WI38 (cell line): ENCODE measurements around the gene ASIC1.

Experiments used
- H3K4me3 ChIP-seq: 2 replicates; pipeline ENCODE4 v1.5.1; 2011; ENCODE audit warnings: low read depth, mild to moderate bottlenecking, control low read depth, low read length
- TF ChIP-seq, protein P1 (sequence below): IDR thresholded peaks from 2 replicates; pipeline ENCODE4 v1.5.1; 2012; ENCODE audit warnings: low read depth, mild to moderate bottlenecking, control low read depth, low read length

The ASIC1 gene

GRCh38 chr12:50120521-50120920, 63.1 kb downstream of the ASIC1 start:
- H3K4me3 ChIP-seq: no peak overlapping the region
- TF ChIP-seq, protein P1, sequence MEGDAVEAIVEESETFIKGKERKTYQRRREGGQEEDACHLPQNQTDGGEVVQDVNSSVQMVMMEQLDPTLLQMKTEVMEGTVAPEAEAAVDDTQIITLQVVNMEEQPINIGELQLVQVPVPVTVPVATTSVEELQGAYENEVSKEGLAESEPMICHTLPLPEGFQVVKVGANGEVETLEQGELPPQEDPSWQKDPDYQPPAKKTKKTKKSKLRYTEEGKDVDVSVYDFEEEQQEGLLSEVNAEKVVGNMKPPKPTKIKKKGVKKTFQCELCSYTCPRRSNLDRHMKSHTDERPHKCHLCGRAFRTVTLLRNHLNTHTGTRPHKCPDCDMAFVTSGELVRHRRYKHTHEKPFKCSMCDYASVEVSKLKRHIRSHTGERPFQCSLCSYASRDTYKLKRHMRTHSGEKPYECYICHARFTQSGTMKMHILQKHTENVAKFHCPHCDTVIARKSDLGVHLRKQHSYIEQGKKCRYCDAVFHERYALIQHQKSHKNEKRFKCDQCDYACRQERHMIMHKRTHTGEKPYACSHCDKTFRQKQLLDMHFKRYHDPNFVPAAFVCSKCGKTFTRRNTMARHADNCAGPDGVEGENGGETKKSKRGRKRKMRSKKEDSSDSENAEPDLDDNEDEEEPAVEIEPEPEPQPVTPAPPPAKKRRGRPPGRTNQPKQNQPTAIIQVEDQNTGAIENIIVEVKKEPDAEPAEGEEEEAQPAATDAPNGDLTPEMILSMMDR: no peak

DNA sequence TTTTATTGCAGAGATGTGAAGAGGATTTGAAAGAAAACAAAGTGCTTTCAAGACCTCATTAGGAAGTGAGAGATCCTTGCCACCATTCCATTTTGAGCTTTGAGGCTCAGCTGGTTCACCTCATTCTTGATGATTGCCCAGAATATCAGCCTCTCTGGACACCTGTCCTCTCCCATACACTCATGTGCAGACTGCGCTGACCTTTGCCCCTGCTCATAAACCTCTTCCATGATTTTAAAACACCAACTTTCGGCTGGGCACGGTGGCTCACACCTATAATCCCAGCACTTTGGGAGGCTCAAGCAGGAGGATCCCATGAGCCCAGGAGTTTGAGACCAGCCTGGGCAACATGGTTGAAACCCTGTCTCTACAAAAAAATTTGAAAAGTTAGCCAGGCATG, 63.6 kb downstream of the ASIC1 start:
- no peak overlapping the region for H3K4me3 ChIP-seq
- TF ChIP-seq, protein P1: no peak

- no peak overlapping the region for H3K4me3 ChIP-seq
- TF ChIP-seq, protein P1: no peak
Observed at GRCh38 chr12:50121641-50122040, 64.2 kb downstream of the ASIC1 start.

DNA sequence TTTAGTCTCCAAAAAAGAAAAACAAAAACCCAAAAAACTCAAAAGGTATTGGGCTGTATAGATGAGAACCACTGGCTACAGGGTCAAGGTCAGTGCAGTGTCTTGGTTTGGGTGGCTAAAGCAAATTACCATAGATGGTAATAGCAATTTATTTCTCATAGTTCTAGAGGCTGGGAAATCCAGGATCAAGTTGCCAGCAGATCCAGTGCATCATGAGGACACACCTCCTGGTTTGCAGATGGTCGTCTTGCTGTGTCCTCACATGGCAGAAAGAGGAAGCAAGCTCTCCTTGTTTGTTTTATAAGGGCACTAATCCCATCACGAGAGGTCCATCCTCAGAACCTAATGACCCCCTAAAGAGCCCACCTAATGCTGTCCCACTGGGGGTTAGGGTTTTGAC, 65.8 kb downstream of the ASIC1 start:
- no peak overlapping the region for H3K4me3 ChIP-seq
- TF ChIP-seq, protein P1: no peak

DNA sequence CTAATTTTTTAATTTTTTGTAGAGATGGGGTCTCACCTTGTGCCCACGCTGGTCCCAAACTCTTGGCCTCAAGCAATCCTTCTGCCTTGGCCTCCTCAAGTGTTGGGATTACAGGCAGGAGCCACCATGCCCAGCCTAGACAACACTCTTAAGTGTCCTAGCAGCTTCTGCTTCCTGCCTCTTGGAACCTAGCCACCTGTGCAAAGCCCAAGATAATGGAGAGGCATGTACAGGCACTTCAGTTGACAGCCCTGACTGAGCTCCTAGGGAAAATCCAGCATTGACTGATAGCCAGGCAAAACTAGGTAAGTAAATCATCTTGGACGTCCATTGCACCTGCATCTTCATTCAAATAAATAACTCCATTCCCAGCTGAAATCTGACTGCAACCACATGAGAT, 70.2 kb downstream of the ASIC1 start:
- TF ChIP-seq, protein P1: no peak
- H3K4me3 ChIP-seq: no peak overlapping the region

- H3K4me3 ChIP-seq: no peak overlapping the region
- TF ChIP-seq, protein P1: no peak
Observed at GRCh38 chr12:50129290-50129689, 71.9 kb downstream of the ASIC1 start.

DNA sequence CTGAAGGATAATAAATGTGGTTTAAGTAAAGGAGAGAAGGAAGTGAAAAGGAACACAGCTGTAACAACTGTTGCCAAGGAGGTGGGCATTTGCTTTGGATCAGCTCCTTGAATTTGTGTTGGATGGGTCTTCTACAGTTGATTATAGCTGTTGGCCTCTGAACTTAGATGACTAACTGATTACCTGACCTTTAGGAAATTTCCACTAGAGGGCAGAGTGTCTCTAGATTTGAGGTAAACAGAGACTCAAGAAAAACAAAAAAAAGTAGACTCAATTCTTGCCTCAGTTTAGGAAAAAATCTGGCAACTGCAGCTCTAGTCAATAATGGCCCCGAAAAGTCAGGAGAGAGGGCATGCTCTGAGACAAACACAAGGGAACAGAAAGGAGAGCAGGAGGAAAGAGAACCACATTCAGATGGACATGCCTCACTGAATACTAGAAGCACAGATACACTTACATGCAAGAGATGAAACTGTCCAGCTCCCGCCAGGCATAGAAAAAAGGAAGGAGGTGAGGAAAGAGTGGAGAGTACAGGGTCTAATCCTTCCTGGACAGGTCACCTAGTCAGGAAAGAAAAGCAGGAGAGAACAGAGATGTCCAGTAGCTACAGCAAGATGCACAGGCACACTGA, 75.2 kb downstream of the ASIC1 start:
- no peak overlapping the region for H3K4me3 ChIP-seq
- TF ChIP-seq, protein P1: peak; percentile 40; the same call in 1 of the 2 replicates
